ENCODE results near the gene HOXB1.

DNA sequence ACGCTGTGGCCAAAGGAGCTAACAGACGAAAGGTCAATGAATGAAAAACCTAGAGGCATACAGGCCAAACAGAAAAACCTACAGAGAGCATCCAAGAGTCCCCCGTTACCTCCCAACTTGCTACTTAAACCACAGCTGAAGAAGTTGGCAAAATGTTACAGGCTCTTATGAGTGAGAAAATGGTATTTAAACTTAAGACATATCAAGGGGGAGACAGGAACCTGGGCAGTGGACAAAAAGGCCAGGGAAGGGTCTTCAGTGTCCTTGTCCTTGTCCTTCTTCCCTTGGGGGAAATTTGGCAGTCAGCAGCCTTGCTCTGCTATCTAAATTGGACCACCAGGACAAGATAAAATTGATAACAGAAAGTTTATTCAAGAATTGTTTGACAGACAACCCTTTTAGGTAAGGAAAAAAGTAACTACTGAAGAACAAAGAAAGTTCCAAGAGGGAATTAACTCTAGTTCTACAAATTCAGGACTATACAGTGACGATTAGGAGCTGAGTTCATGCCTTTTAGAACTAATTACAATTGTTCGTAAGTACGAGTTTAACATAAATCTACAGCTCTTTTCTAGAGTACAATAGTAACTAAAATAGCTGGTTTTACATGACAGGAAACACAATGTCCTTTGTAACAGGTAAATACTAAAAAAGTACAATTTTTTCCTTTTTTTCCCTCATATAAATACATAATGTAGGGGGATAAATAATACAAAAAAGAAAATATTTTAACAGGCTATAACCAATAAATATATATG, 17.9 kb upstream of the HOXB1 start:
- TF ChIP-seq POLR2A (IDR thresholded peaks at IDR 0.05), result no peak
- TF ChIP-seq, protein P1, sequence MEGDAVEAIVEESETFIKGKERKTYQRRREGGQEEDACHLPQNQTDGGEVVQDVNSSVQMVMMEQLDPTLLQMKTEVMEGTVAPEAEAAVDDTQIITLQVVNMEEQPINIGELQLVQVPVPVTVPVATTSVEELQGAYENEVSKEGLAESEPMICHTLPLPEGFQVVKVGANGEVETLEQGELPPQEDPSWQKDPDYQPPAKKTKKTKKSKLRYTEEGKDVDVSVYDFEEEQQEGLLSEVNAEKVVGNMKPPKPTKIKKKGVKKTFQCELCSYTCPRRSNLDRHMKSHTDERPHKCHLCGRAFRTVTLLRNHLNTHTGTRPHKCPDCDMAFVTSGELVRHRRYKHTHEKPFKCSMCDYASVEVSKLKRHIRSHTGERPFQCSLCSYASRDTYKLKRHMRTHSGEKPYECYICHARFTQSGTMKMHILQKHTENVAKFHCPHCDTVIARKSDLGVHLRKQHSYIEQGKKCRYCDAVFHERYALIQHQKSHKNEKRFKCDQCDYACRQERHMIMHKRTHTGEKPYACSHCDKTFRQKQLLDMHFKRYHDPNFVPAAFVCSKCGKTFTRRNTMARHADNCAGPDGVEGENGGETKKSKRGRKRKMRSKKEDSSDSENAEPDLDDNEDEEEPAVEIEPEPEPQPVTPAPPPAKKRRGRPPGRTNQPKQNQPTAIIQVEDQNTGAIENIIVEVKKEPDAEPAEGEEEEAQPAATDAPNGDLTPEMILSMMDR (IDR thresholded peaks at IDR 0.05), result no peak
